Measurements from ENCODE around the gene CNGB1. TPM values are rescaled to one million over a fixed set of nuclear protein-coding genes. Genes with fewer than 3 reads are reported as not detected.
"Not testable (repeated sequence)": the region's sequence is repeated elsewhere in the genome, so short reads cannot be mapped to it uniquely, and the experiment has no call there.

The CNGB1 gene
- total RNA-seq, 2 experiments from 2014 or later = not detected

DNA sequence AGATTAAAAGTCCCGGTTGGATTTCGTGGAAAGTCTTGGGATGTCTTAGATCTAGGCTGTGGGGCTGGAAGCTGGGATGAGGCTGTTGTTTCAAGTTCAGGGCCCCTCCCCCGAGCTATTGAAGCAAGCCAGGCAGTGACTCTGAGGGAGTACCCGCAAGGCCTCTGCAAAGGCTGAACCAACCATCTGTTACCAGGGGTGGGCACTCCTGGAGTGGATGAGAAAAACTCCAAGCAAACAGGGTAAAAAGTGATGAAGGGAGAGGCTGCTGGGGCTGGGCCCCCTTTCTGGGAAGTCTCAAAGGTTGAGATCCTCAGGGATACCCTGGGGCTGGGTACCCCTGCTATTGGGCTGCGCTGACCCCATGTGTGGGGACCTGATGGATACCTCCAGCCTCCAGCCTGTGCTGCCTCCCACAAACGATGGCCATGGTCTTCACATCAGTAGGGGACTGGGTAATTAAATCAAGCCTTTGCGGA, 86.2 kb downstream of the CNGB1 start:
- CTCF ChIA-PET = no interaction called here
- POLR2A ChIA-PET = no interaction called here

GRCh38 chr16:57883953-57884654, 86.8 kb downstream of the CNGB1 start:
- ChIA-PET CTCF (no interaction called here), POLR2A (no interaction called here)

DNA sequence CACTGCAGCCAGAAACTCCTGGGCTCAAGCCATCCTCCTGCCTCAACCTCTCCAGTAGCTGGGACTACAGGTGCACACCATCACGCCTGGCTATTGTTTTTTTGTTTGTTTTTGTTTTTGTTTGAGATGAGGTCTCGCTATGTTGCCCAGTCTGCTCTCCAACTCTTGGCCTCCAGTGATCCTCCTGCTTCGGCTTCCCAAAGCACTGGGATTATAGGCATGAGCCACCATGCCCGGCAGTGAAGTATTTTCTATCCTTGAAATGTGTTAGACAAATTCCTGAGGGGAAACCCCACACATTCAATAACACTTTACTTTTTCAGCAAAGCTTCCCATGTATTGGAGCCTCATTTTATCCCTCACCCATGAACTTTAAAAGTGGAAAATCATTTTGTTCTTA, 87.4 kb downstream of the CNGB1 start:
- CTCF ChIA-PET = no interaction called here
- POLR2A ChIA-PET = interaction anchor here (0.5 kb wide), 1 partner anchor 294 kb away, joined by 10 read pairs; no protein-coding TSS in a partner anchor

GRCh38 chr16:57882792-57883191, 88.1 kb downstream of the CNGB1 start:
- CTCF ChIA-PET = no interaction called here
- POLR2A ChIA-PET = no interaction called here

DNA sequence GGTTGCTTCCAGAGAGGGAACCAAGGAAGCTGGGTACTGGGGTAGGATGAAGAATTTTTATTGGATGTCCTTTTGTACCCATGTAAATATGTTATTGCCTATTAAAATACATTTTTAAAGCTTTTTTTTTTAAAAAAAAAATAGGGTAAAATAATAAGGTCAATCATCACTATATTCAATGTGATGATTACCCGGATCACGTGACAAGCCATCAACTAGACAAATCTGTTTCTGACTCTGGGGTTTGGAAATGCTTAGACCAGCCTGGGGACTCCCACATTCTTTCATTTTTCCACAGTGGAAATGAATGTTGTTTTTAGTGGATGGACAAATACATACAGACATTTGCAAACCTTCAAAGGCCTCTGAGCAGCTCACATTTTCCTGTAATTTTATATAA, 88.7 kb downstream of the CNGB1 start:
- CTCF ChIA-PET = no interaction called here
- POLR2A ChIA-PET = no interaction called here

- ChIA-PET CTCF (no interaction called here), POLR2A (no interaction called here)
Observed at GRCh38 chr16:57878586-57878985, 92.3 kb downstream of the CNGB1 start.

DNA sequence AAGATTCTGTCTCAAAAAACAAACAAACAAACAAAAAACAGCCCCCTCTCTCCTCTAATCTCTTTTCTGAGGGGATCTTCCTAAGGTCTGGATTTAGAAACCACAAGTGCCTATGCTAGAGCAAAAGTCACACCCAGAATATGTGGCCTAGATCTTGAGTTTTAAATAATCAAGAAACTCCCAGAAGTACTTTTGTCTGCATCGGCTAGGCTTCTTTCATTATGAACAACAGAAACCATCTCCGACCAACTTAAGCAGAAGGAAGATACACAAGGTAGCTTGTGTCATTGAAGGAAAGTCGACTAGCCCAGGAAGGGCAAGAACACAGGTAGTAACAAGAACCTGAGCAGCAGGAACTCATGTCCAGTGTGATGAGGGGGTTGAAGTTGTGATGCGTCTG, 94.7 kb downstream of the CNGB1 start:
- POLR2A ChIA-PET = no interaction called here
- CTCF ChIA-PET = interaction anchor here (0.7 kb wide), 1 partner anchor 285 kb away, joined by 3 read pairs; no protein-coding TSS in a partner anchor

GRCh38 chr16:57875347-57875746, 95.6 kb downstream of the CNGB1 start:
- POLR2A ChIA-PET = no interaction called here

GRCh38 chr16:57873218-57873617, 97.7 kb downstream of the CNGB1 start:
- CTCF ChIA-PET = interaction anchor here (0.7 to 1.1 kb wide), 2 partner anchors 112 to 150 kb away, joined by 3 to 4 read pairs; no protein-coding TSS in a partner anchor
- POLR2A ChIA-PET = no interaction called here

More at GRCh38 chr16:57875347-57875746, 95.6 kb downstream of the CNGB1 start:
- CTCF ChIA-PET = no interaction called here

DNA sequence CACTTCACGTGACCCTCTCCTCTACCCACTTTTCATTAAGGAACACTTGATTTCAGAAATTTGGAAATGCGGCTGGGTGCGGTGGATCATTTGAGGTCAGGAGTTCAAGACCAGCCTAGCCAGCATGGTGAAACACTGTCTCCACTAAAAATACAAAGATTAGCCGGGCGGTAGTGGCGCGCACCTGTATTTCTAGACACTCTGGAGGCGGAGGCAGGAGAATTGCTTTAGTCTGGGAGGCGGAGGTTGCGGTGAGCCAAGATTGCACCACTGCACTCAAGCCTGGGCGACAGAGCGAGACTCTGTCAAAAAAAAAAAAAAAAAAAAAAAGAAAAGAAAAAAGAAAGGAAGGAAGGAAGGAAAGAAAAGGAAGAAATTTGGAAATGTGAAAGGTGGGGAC, 98.2 kb downstream of the CNGB1 start:
- CTCF ChIA-PET = interaction anchor here (0.6 to 1.1 kb wide), 3 partner anchors 18 to 150 kb away, joined by 3 to 4 read pairs (median 4); no protein-coding TSS in a partner anchor
- POLR2A ChIA-PET = not testable (repeated sequence)

DNA sequence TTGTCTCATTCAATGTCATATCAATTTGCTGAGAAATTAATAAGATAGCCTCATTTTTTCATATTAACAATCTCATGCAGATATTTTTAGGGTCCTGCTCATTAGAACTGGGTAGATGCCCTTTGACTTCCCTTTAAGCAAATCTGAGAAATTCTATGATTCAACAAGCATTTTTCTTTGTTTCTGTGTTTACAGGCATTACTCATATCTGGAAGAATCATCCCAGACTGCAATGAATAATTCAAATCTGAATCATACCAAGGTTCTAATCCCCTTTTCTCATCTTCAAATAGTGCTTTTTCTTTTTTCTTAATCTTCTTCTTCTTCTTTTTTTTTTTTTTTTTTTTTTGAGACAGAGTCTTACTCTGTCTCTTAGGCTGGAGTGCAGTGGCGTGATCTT, 99.5 kb downstream of the CNGB1 start:
- ChIA-PET POLR2A (interaction anchor here (0.7 kb wide), 1 partner anchor 258 kb away, joined by 3 read pairs; the partner anchor contains the start of gene CFAP20), CTCF (interaction anchor here (0.6 kb wide), 2 partner anchors 31 to 53 kb away, joined by 3 read pairs; no protein-coding TSS in a partner anchor)

DNA sequence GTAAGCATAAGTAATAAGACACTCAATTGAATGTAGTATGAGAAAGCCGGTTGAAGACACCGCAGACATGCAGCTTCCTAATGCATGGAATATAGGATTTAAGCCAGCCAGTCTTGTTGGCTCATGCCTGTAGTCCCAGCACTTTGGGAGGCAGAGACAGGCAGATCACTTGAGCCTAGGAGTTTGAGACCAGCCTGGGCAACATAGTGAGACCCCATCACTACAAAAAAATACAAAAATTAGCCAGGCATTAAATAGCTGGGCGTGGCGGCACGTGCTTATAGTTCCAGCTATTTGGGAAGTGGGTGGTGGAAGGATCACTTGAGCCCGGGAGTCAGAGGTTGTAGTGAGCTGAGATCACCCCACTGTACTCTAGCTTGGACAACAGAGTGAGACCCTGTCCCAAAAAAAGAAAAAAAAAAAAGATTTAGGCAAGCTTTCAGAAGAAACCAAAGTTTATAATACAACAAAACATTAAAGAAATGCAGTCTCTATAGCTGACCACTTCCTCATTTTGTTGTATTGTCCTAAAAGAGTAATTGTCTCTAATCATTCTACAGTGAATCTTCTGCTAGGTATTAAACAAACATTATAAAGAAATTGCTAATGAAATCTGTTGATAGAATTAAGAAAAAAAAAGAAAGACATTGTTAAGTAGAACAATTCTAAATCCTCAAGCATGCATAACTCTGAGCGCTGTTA, 100.0 kb downstream of the CNGB1 start:
- POLR2A ChIA-PET = interaction anchor here (0.7 kb wide), 1 partner anchor 258 kb away, joined by 3 read pairs; the partner anchor contains the start of gene CFAP20
- CTCF ChIA-PET = no interaction called here

DNA sequence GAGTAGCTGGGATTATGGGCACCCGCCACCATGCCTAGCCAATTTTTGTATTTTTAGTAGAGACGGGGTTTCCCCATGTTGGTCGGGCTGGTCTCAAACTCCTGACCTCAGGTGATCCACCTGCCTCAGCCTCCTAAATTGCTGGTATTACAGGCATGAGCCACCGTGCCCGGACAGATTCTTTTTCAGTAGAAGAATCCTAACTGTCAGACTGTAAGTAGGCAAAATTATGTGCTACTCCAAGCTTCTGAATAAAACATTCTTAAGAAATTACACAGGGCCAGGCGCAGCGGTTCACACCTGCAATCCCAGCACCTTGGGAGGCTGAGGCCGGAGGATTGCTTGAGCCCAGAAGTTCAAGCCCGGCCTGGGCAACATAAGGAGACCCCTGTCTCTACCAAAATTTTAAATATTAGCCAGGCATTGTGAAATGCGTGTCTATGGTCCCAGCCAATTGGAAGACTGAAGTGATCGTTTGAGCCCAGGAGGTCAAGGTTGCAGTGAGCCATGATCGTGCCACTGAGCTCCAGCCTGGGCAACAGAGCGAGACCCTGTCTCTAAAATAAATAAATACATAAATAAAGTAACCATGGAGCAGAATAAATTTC, 101.9 kb downstream of the CNGB1 start:
- POLR2A ChIA-PET = no interaction called here
- CTCF ChIA-PET = no interaction called here

DNA sequence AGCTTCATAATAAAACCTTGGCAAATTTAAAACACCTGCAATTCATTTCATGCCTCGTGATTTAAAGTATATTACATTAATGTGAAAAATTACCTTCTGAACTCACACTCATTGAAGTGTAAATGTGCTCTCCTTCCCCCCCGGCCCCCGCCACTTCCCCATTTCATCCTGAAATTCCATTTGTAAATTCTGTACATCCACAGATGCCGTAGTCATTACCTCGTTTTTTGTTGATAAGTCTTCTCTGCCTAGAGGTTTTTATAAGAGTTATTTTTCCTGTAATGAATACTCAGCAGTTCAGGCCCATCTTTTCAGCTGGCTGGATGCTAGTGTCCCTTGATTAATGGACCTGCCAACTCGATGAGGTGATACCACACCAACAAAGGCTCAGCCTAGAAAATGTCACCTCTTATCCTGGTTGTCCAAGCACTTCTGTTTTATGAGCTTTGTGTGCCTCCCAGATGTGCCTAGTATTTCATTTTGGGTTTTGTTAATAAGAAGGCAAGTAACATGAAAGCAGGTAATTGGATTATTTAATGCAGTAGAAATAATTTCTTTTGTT, 103.8 kb downstream of the CNGB1 start:
- CTCF ChIA-PET = no interaction called here

DNA sequence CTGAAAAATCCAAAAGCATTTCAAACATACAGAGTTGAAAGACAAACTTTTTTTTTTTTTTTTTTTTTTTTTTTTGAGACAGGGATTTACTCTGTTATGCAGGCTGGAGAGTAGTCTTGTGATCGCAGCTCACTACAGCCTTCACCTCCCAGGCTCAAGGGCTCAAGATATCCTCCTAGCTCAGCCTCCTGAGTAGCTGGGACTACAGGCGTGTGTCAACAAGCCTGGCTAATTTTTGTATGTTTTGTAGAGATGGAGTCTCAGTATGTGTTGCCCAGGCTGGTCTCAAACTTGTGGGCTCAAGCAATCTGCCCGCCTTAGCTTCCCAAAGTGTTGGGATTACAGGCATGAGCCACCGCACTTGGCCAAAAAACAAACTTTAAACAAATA, 104.4 kb downstream of the CNGB1 start:
- CTCF ChIA-PET = no interaction called here
- POLR2A ChIA-PET = no interaction called here

More for the DNA sequence above, 103.8 kb downstream of the CNGB1 start:
- POLR2A ChIA-PET = no interaction called here

- POLR2A ChIA-PET = no interaction called here
- CTCF ChIA-PET = no interaction called here
Observed at GRCh38 chr16:57865746-57866528, 105.0 kb downstream of the CNGB1 start.

DNA sequence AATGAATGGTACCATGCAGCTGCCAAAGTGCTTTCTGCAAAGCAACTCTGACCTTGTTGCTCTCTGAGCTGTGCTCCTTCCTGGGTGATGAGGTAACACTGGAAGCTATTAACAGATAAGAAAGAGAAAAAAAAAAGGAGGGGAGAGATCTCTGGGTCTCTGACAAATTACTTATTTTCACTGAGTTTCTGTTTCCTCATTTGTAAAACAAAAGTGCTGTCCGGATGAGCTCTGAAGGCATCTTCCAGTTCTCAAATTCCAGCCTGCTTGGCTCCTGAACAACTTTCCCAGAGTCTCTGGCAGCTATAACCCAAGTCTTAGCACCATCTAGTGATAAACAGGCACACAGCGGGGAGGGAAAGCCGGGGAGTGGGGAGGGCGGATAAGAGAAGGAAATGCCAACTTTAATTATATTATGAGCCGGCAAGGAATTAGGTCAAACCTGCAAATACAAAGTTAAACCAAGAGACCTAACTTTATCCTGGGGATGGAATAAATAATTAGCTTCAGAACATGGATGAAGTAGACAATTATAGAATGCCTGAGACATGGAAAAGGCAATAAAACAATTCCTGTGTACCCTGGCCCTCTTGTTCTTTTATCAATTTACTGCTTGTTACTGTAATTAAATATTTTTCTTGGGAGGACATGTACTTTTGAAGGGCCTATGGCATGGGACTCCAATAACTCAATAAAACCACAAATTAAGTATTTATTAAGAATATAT, 107.3 kb downstream of the CNGB1 start:
- POLR2A ChIA-PET = no interaction called here

GRCh38 chr16:57862698-57863433, 108.1 kb downstream of the CNGB1 start:
- POLR2A ChIA-PET = no interaction called here
- CTCF ChIA-PET = interaction anchor here (1.1 to 2.1 kb wide), 2 partner anchors 65 to 105 kb away, joined by 3 to 4 read pairs; no protein-coding TSS in a partner anchor

More for the DNA sequence above, 107.3 kb downstream of the CNGB1 start:
- CTCF ChIA-PET = interaction anchor here (1.1 to 2.1 kb wide), 2 partner anchors 66 to 105 kb away, joined by 3 to 4 read pairs; no protein-coding TSS in a partner anchor
